Body of pancreas (tissue), 4 donors: ENCODE measurements around the gene ADCY3. TPM values are rescaled to one million over a fixed set of nuclear protein-coding genes. Genes with fewer than 3 reads are reported as not detected.
A peak's percentile ranks its signal among the peaks of the same experiment; 100 is the strongest.

ENCODE experiments used
- ATAC-seq: fragments of 150-250 bp; one replicate; pipeline ENCODE4 v1.9.1; 2016
- DNase-seq, 4 donors: peaks; one replicate each; pipeline ENCODE4 v3.0.0-alpha.2; 2019
- H3K27ac ChIP-seq, 4 donors: fragments of 200-600 bp; sonication (generic); 1 replicate in 3 of 4; 2 replicates in 1 of 4; pipeline versions ENCODE4 v1.5.1 to v1.6.1; 2016 to 2019; ENCODE audit warnings: mild to moderate bottlenecking in 1 of 4, mixed read lengths in 1 of 4, moderate library complexity in 1 of 4
- H3K27me3 ChIP-seq, 2 donors: fragments of 200-600 bp; sonication (generic); one replicate each; pipeline ENCODE4 v1.6.0; 2016; ENCODE audit warnings: mild to moderate bottlenecking in 1 of 2
- H3K36me3 ChIP-seq, 2 donors: fragments of 200-600 bp; sonication (generic); replicated peaks in 1 of 2; 2 replicates each; pipeline ENCODE4 v1.5.1; 2016; ENCODE audit warnings: low read depth in 2 of 2; ENCODE audit not compliant: insufficient read depth in 1 of 2
- H3K4me1 ChIP-seq: fragments of 200-600 bp; sonication (generic); one replicate; pipeline ENCODE4 v1.6.0; 2016
- H3K4me3 ChIP-seq, 2 donors: fragments of 200-600 bp; sonication (generic); 1 replicate in 1 of 2; 2 replicates in 1 of 2; pipeline ENCODE4 v1.5.1; 2016 to 2019
- H3K9me3 ChIP-seq, 3 donors: fragments of 200-600 bp; sonication (generic); 1 replicate in 2 of 3; 2 replicates in 1 of 3; pipeline ENCODE4 v1.5.1; 2016
- POLR2A ChIP-seq, 3 donors: fragments of 450-650 bp; IDR thresholded peaks; one replicate each; pipeline ENCODE4 v1.6.1; 2016; ENCODE audit warnings: antibody characterized with exemption in 3 of 3, mild to moderate bottlenecking in 2 of 3
- WGBS, 2 donors: methylation state at CpG; one replicate each; pipeline ENCODE4 v1.1.5; 2017; 5-methylcytosine and 5-hydroxymethylcytosine counted together
- intact Hi-C: fragments of 100-400 bp; cut with DNase I; formaldehyde crosslinking; loops from one replicate; pipeline ENCODE4 v1.15.1; 2023
- total RNA-seq, 2 donors: library from RNA; depleted of rRNA; stranded (reverse); fragments of >200 nt; gene quantifications; one replicate each; pipeline ENCODE4 v1.1.0, GENCODE V29; 2016
- TF ChIP-seq, protein P1 (sequence below), 7 experiments: fragments of 450-650 bp in 4 of 7; fragments of 200-600 bp in 3 of 7; sonication (generic) in 3 of 7; IDR thresholded peaks; one replicate each; pipeline ENCODE4 v1.5.1; 2016 to 2019; ENCODE audit warnings: antibody characterized with exemption in 7 of 7

Gene ADCY3
- total RNA-seq, 2 donors from 2014 or later, result 17.1 to 63.9 TPM

DNA sequence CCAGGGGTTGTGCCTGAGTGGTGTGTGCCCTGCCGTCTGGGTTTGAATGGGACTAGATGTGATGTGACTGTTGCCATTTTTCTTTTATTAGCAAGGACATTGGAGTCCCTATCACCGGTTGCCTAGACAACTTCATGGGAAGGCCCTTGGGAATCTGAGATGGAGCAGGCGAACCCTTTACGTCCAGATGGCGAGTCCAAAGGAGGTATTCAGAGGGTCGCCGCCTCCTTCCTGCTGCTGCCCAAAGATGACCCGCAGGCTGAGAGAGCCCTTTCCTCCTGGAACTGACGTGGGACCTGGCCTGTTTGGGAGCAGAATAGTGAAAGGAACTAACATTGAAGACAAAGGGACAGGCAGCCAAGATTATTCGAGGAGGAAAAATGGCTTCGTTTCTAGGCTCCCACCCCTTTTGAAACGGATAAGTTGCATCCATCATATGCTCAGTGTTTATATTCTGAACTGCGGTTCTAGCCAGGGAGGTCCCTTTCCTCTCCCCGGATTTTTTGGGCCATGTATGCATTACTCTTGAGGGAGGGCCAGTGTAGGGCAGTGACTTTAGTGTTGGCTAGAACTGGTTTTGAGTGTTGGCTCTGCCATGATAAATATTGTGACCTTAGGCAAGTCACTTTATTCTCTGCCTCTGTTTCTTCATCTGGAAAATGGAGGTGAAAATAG, 126.1 kb downstream of the ADCY3 start:
- H3K36me3 ChIP-seq, result no peaks in the 10 kb centered on the region
- 3 to 8% methylated on average over 12 to 14 of the region's 14 CpGs for WGBS, 2 donors
- TF ChIP-seq, protein P1, sequence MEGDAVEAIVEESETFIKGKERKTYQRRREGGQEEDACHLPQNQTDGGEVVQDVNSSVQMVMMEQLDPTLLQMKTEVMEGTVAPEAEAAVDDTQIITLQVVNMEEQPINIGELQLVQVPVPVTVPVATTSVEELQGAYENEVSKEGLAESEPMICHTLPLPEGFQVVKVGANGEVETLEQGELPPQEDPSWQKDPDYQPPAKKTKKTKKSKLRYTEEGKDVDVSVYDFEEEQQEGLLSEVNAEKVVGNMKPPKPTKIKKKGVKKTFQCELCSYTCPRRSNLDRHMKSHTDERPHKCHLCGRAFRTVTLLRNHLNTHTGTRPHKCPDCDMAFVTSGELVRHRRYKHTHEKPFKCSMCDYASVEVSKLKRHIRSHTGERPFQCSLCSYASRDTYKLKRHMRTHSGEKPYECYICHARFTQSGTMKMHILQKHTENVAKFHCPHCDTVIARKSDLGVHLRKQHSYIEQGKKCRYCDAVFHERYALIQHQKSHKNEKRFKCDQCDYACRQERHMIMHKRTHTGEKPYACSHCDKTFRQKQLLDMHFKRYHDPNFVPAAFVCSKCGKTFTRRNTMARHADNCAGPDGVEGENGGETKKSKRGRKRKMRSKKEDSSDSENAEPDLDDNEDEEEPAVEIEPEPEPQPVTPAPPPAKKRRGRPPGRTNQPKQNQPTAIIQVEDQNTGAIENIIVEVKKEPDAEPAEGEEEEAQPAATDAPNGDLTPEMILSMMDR (IDR thresholded peaks at IDR 0.05), result no peak
- no peak for TF ChIP-seq POLR2A (IDR thresholded peaks at IDR 0.05)
- H3K4me1 ChIP-seq, result peaks cover 15% of the 10 kb centered on the region
- H3K27me3 ChIP-seq, result no peaks in the 10 kb centered on the region
- intact Hi-C loops, result no loop called here
- no peaks in the 10 kb centered on the region for H3K9me3 ChIP-seq
- H3K27ac ChIP-seq, result no peak overlapping the region
- ATAC-seq (no peak), DNase-seq (no peak)
- H3K4me3 ChIP-seq, result peak overlapping the region; percentile 65 to 94

DNA sequence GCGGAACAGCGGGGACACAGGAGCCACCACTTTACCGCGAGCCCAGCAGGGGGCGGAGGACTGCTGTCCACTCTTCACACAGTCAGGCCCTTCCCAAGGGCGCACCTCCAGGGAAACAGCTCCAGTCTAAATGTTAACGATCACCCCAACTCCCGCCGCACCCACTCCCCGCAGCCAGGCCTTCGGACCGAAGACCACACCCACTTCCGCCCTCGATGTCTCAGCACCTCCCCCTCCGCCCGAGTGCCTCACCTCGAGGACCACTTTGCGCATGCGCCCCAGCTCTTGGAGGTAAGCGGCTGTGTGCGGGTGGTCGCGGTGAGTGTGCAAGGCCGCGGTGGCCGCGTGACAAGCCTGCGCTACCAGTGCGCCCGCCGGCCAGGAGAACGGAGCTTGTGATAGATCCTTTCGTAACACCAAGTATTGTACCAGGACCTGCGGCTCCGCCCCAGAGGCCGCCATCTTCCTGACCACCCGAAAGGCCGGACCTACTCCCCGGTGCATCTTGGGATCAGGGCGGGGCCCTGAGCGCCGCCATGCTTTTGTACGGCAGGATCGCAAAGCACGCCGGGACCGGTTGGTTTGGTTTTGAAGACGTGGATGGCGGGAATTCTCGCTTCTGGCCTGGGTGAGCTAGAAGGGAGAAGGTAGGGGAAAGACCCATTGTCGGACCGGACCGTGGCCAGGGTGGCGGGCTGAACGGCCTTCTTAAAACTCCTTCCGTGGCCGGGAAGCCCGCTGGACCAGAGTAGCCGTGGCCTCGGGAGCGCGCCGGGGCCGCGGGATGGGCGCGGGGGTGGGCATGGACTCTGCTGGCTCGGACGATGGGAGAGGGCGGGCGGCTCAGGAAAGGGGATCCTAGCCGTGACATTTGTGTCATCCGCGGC, 126.9 kb downstream of the ADCY3 start, which contains the start of the genes CENPO and PTRHD1:
TSS of gene CENPO (plus strand) at position 552 of the 887 bp plus-strand sequence. CDS start 495 bp downstream, outside the sequence.
TSS of gene PTRHD1 (minus strand) at position 518 of the 887 bp plus-strand sequence. CDS start at position 504, 14 bp downstream.
- 1% methylated on average over 30 to 69 of the region's 74 CpGs for WGBS, 2 donors
- Histone ChIP-seq H3K27me3 (no peaks in the 10 kb centered on the region), H3K9me3 (no peaks in the 10 kb centered on the region), H3K4me3 (peak within 1 kb of the TSS; percentile 65 to 94), H3K27ac (peak within 1 kb of the TSS; percentile 98 to 100 (median 98)), H3K4me1 (peaks cover 15% of the 10 kb centered on the region), H3K36me3 (no peaks in the 10 kb centered on the region)
- DNase-seq (peak; percentile 96 to 98 (median 98)), ATAC-seq (peak; percentile 96)
- TF ChIP-seq POLR2A (IDR thresholded peaks at IDR 0.05), result peak; percentile 58 to 88 (median 87)
- TF ChIP-seq, protein P1 (IDR thresholded peaks at IDR 0.05), result peak; percentile 49 to 90 (median 70)
- intact Hi-C loops, result no loop called here

DNA sequence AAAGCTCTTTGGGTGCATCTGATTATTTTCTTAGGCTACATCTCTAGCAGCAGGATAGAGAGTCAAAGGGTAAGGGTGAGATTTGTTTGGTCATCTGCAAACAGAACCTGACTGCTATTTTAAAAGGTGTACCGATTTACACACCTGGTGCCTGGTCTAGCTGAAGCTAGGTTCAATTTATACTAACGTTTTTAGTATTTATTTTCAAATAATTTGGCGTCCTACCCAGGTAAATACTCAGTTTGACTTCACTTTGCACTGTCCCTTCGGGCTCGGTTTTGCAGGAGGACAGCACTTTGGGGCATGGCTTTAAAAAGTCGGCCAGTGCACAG, 127.5 kb downstream of the ADCY3 start:
- 1% methylated on average over 6 of the region's 6 CpGs for WGBS, 2 donors
- intact Hi-C loops, result no loop called here
- H3K27me3 ChIP-seq, result no peaks in the 10 kb centered on the region
- H3K9me3 ChIP-seq, result no peaks in the 10 kb centered on the region
- peak overlapping the region; percentile 98 to 100 (median 98) for H3K27ac ChIP-seq
- TF ChIP-seq, protein P1 (IDR thresholded peaks at IDR 0.05), result no peak
- TF ChIP-seq POLR2A (IDR thresholded peaks at IDR 0.05), result no peak
- no peak for DNase-seq
- H3K4me3 ChIP-seq, result peak overlapping the region; percentile 65 to 94
- H3K36me3 ChIP-seq, result no peaks in the 10 kb centered on the region
- peaks cover 15% of the 10 kb centered on the region for H3K4me1 ChIP-seq
- ATAC-seq, result no peak

DNA sequence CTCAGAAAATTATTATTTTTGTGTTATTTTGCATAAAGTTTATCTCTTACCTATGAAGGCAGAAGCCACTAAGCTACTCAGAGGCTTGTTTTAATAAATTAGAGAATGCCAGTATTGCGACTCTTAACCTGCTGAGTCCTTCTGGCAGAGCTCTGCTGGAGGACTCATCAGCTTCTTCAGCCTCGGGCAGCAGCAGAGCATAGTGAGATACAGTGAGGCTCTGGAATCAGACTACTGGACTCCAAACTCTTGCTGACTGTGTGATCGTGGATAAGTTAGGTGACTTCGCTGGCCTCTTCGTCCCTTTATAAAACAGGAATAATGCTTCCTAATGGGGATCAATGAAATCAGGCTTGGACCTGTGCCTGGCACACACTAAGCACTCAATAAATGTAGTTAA, 128.6 kb downstream of the ADCY3 start:
- intact Hi-C loops, result no loop called here
- H3K9me3 ChIP-seq, result no peaks in the 10 kb centered on the region
- ATAC-seq, result no peak
- no peaks in the 10 kb centered on the region for H3K27me3 ChIP-seq
- WGBS, 2 donors, result 92 to 95% methylated on average over 5 of the region's 5 CpGs
- no peak overlapping the region for H3K4me3 ChIP-seq
- no peak for DNase-seq
- no peak for TF ChIP-seq POLR2A (IDR thresholded peaks at IDR 0.05)
- TF ChIP-seq, protein P1 (IDR thresholded peaks at IDR 0.05), result no peak
- no peaks in the 10 kb centered on the region for H3K36me3 ChIP-seq
- H3K4me1 ChIP-seq, result peaks cover 15% of the 10 kb centered on the region
- H3K27ac ChIP-seq, result no peak overlapping the region
